Endothelial cell of umbilical vein (primary cell): ENCODE results near the gene CEP68. TPM values are rescaled to one million over a fixed set of nuclear protein-coding genes. Genes with fewer than 3 reads are reported as not detected.

ENCODE experiments used
- BruUV-seq: library from RNA; stranded (reverse); fragments of 400-500 nt; replicated peaks from 2 replicates; lab custom pipeline; 2021; lab: Mats Ljungman, UMichigan
- CTCF ChIA-PET: fragments of 300-600, 350-600 bp; sonication (Branson Sonifier 250); formaldehyde crosslinking; loops from one replicate; lab custom pipeline; 2021; ENCODE audit warnings: antibody characterized with exemption, inconsistent platforms; lab: Charles Lee
- POLR2A ChIA-PET: fragments of 300-600, 350-600 bp; sonication (Branson Sonifier 250); formaldehyde crosslinking; loops from one replicate; lab custom pipeline; 2021; ENCODE audit warnings: antibody characterized with exemption, inconsistent platforms; lab: Charles Lee
- DNase-seq: peaks from one replicate; pipeline ENCODE4 v3.0.0-alpha.2; 2011; ENCODE audit warnings: low read depth, low spot score
- FAIRE-seq: peaks from 2 replicates; lab custom pipeline; 2011; peaks lifted over from hg19 to GRCh38; lab: Jason Lieb, UNC
- H2AFZ ChIP-seq: 2 replicates; pipeline ENCODE4 v1.6.0; 2012; ENCODE audit warnings: low read depth, low read length, control low read depth, inconsistent platforms
- H3K27ac ChIP-seq: 2 replicates; pipeline ENCODE4 v1.5.1; 2011; ENCODE audit warnings: low read depth, mild to moderate bottlenecking, control low read depth, low read length, moderate library complexity; ENCODE audit not compliant: insufficient read depth
- H3K27me3 ChIP-seq, 2 experiments: 2 replicates each; pipeline versions ENCODE4 v1.6.0 to v1.6.1; 2011; ENCODE audit warnings: low read length in 2 of 2, mixed read lengths in 1 of 2; ENCODE audit not compliant: control insufficient read depth in 2 of 2, insufficient read depth in 2 of 2
- H3K36me3 ChIP-seq, 2 experiments: 2 replicates in 1 of 2; 3 replicates in 1 of 2; pipeline ENCODE4 v1.5.1; 2011; ENCODE audit warnings: low read length in 2 of 2, mild to moderate bottlenecking in 1 of 2, moderate library complexity in 1 of 2; ENCODE audit not compliant: control insufficient read depth in 2 of 2, insufficient read depth in 2 of 2; ENCODE audit errors: extremely low read depth in 1 of 2
- H3K4me1 ChIP-seq: 3 replicates; pipeline ENCODE4 v1.5.1; 2011; ENCODE audit warnings: mild to moderate bottlenecking, low read length; ENCODE audit not compliant: control insufficient read depth, insufficient read depth; ENCODE audit errors: extremely low read depth
- H3K4me2 ChIP-seq: 2 replicates; pipeline ENCODE4 v1.6.1; 2011; ENCODE audit warnings: low read length, control low read depth, mixed read lengths; ENCODE audit not compliant: insufficient read depth
- H3K4me3 ChIP-seq, 3 experiments: fragments of 200-600 bp in 1 of 3; sonication (generic), shearing (Covaris generic) in 1 of 3; replicated peaks in 1 of 3; 2 replicates each; pipeline ENCODE4 v1.5.1; 2011 to 2016; ENCODE audit warnings: control low read depth in 3 of 3, low read length in 3 of 3, mild to moderate bottlenecking in 2 of 3, inconsistent platforms in 1 of 3, low read depth in 1 of 3, moderate library complexity in 1 of 3; ENCODE audit not compliant: insufficient read depth in 1 of 3
- H3K79me2 ChIP-seq: 2 replicates; pipeline ENCODE4 v1.6.0; 2012; ENCODE audit warnings: low read length, inconsistent platforms; ENCODE audit not compliant: control insufficient read depth, insufficient read depth
- H3K9ac ChIP-seq: replicated peaks from 2 replicates; pipeline ENCODE3; 2011; ENCODE audit warnings: low read length, control low read depth; ENCODE audit not compliant: insufficient read depth; ENCODE audit errors: extremely low read depth
- H3K9me1 ChIP-seq: replicated peaks from 3 replicates; pipeline ENCODE4 v1.6.0; 2011; ENCODE audit warnings: mild to moderate bottlenecking, low read length; ENCODE audit not compliant: control insufficient read depth, insufficient read depth; ENCODE audit errors: extremely low read depth
- H3K9me3 ChIP-seq: replicated peaks from 2 replicates; pipeline ENCODE4 v1.5.1; 2012; ENCODE audit warnings: low read length, inconsistent platforms; ENCODE audit not compliant: control insufficient read depth, insufficient read depth
- H4K20me1 ChIP-seq: replicated peaks from 2 replicates; pipeline ENCODE3; 2011; ENCODE audit warnings: mild to moderate bottlenecking, low read length; ENCODE audit not compliant: control insufficient read depth, insufficient read depth; ENCODE audit errors: extremely low read depth
- EZH2 ChIP-seq: IDR thresholded peaks from 2 replicates; pipeline ENCODE4 v1.6.1; 2012; ENCODE audit warnings: borderline replicate concordance, low read depth, mild to moderate bottlenecking, moderate library complexity, low read length, inconsistent platforms; ENCODE audit not compliant: severe bottlenecking
- FOS ChIP-seq: IDR thresholded peaks from 2 replicates; pipeline ENCODE4 v1.6.1; 2011; ENCODE audit warnings: mild to moderate bottlenecking, low read length, moderate library complexity, borderline replicate concordance; ENCODE audit not compliant: insufficient read depth
- MAX ChIP-seq: IDR thresholded peaks from 2 replicates; pipeline ENCODE4 v1.6.1; 2011; ENCODE audit not compliant: insufficient read depth, insufficient read length
- MYC ChIP-seq: IDR thresholded peaks from one replicate; pipeline ENCODE4 v1.6.1; 2011; ENCODE audit warnings: mild to moderate bottlenecking, low read depth, low read length
- POLR2AphosphoS5 ChIP-seq: IDR thresholded peaks from 2 replicates; pipeline ENCODE4 v1.6.1; 2012; ENCODE audit warnings: low read depth, mild to moderate bottlenecking, control low read depth, low read length, moderate library complexity; ENCODE audit not compliant: insufficient read depth
- dilution Hi-C: fragments of 300-500 bp; cut with MboI; formaldehyde crosslinking; loops from one replicate; pipeline ENCODE4 v1.15.0; 2019; ENCODE audit warnings: low sequenced_read_pairs; ENCODE audit not compliant: extremely low pct_ligation_motif_present
- intact Hi-C: fragments of 100-400 bp; cut with micrococcal nuclease; formaldehyde crosslinking; loops from one replicate; pipeline ENCODE4 v1.10.0; 2022
- polyA plus RNA-seq, 4 experiments: library from polyadenylated mRNA; depleted of rRNA in 3 of 4; stranded (reverse) in 3 of 4; unstranded in 1 of 4; fragments of >200 nt; gene quantifications; 2 replicates each; pipeline versions ENCODE4 v1.2.1 to v1.2.3, GENCODE V29; 2011 to 2012; ENCODE audit warnings: missing spikeins in 1 of 4
- total RNA-seq: library from RNA; stranded (reverse); gene quantifications from 2 replicates; pipeline ENCODE4 v1.2.3, GENCODE V29; 2021
- TF ChIP-seq, protein P1 (sequence below), 2 donors: IDR thresholded peaks; 1 replicate in 1 of 2; 2 replicates in 1 of 2; pipeline ENCODE4 v1.5.1; 2011; ENCODE audit warnings: low read length in 2 of 2, mild to moderate bottlenecking in 2 of 2, moderate library complexity in 2 of 2, control low read depth in 1 of 2, inconsistent platforms in 1 of 2, low read depth in 1 of 2; ENCODE audit not compliant: insufficient read depth in 1 of 2; ENCODE audit errors: extremely low read depth in 1 of 2

CEP68 gene
- total and polyA plus RNA-seq, 2 donors (not counting 3 experiments of a cell fraction or from before 2014, with no cell fraction given), result 21.4 to 22.0 TPM

- CTCF ChIA-PET, result interaction anchor here (0.9 to 3.2 kb wide), 5 partner anchors 10 to 102 kb away, joined by 3 to 9 read pairs (median 6); partner anchors contain the start of gene RAB1A
- no peak for TF ChIP-seq POLR2AphosphoS5
- TF ChIP-seq MAX, result no peak
- no peak for TF ChIP-seq FOS
- TF ChIP-seq EZH2, result no peak
- no peak overlapping the region for H2AFZ ChIP-seq
- dilution Hi-C loops (no loop called here), intact Hi-C loops (no loop called here)
- peaks cover 15% of the 10 kb centered on the region for H3K79me2 ChIP-seq
- no peak overlapping the region for H3K9ac ChIP-seq
- peaks cover 12% of the 10 kb centered on the region for H3K4me1 ChIP-seq
- POLR2A ChIA-PET, result no interaction called here
- no peak overlapping the region for H3K27ac ChIP-seq
- no TSS peak for BruUV-seq
- no peak overlapping the region for H3K4me3 ChIP-seq
- DNase-seq (no peak), FAIRE-seq (no peak)
- H3K4me2 ChIP-seq, result no peak overlapping the region
- H3K27me3 ChIP-seq, result no peaks in the 10 kb centered on the region
- H3K9me1 ChIP-seq, result no peaks in the 10 kb centered on the region
- H4K20me1 ChIP-seq, result no peaks in the 10 kb centered on the region
- H3K9me3 ChIP-seq, result no peaks in the 10 kb centered on the region
- H3K36me3 ChIP-seq, result peaks cover 17 to 28% of the 10 kb centered on the region in 2 experiments
These were observed 28.9 kb downstream of the CEP68 start for GRCh38 chr2:65085148-65085547.

DNA sequence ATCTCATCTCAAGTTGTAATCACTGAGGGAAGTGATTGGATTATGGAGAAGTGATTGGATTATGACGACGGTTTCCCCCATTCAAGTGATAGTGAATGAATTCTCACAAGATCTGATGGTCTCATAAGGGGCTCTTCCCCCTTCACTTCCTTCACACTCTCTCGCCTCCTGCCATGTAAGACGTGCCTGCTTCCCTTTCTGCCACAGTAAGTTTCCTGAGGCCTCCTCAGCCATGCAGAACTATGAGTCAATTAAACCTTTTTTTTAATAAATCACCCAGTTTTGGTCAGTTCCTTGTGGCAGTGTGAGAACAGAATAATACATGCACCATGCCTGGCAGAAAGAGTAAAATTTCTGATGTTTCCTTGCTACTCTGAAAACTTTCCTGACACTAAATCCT is 36.6 kb downstream of the CEP68 start:
- FAIRE-seq, result no peak
- dilution Hi-C loops (no loop called here), intact Hi-C loops (no loop called here)
- Histone ChIP-seq H4K20me1 (peaks cover 6% of the 10 kb centered on the region), H3K9me1 (no peaks in the 10 kb centered on the region), H3K27me3 (no peaks in the 10 kb centered on the region), H3K4me3 (no peak overlapping the region), H3K79me2 (peaks cover 74% of the 10 kb centered on the region), H3K4me1 (peaks cover 3% of the 10 kb centered on the region), H2AFZ (no peak overlapping the region), H3K9me3 (no peaks in the 10 kb centered on the region), H3K27ac (no peak overlapping the region), H3K4me2 (no peak overlapping the region), H3K9ac (no peak overlapping the region), H3K36me3 (peaks cover 10 to 13% of the 10 kb centered on the region in 2 experiments)
- BruUV-seq, result no TSS peak
- CTCF ChIA-PET, result interaction anchor here (1.0 kb wide), 1 partner anchor 9 kb away, joined by 4 read pairs; no protein-coding TSS in a partner anchor
- no peak for DNase-seq
- POLR2A ChIA-PET, result interaction anchor here (0.6 kb wide), 1 partner anchor 30 kb away, joined by 6 read pairs; no protein-coding TSS in a partner anchor
- TF ChIP-seq MYC, result no peak
- TF ChIP-seq, protein P1, sequence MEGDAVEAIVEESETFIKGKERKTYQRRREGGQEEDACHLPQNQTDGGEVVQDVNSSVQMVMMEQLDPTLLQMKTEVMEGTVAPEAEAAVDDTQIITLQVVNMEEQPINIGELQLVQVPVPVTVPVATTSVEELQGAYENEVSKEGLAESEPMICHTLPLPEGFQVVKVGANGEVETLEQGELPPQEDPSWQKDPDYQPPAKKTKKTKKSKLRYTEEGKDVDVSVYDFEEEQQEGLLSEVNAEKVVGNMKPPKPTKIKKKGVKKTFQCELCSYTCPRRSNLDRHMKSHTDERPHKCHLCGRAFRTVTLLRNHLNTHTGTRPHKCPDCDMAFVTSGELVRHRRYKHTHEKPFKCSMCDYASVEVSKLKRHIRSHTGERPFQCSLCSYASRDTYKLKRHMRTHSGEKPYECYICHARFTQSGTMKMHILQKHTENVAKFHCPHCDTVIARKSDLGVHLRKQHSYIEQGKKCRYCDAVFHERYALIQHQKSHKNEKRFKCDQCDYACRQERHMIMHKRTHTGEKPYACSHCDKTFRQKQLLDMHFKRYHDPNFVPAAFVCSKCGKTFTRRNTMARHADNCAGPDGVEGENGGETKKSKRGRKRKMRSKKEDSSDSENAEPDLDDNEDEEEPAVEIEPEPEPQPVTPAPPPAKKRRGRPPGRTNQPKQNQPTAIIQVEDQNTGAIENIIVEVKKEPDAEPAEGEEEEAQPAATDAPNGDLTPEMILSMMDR (IDR thresholded peaks at IDR 0.05; ENCODE audit: extremely low read depth in 1 of 2, insufficient read depth in 1 of 2, low read depth in 1 of 2, low read length in 2 of 2), result no peak
